ENCODE data around the gene CLDN7.
A peak's percentile ranks its signal among the peaks of the same experiment; 100 is the strongest.

CLDN7 gene

DNA sequence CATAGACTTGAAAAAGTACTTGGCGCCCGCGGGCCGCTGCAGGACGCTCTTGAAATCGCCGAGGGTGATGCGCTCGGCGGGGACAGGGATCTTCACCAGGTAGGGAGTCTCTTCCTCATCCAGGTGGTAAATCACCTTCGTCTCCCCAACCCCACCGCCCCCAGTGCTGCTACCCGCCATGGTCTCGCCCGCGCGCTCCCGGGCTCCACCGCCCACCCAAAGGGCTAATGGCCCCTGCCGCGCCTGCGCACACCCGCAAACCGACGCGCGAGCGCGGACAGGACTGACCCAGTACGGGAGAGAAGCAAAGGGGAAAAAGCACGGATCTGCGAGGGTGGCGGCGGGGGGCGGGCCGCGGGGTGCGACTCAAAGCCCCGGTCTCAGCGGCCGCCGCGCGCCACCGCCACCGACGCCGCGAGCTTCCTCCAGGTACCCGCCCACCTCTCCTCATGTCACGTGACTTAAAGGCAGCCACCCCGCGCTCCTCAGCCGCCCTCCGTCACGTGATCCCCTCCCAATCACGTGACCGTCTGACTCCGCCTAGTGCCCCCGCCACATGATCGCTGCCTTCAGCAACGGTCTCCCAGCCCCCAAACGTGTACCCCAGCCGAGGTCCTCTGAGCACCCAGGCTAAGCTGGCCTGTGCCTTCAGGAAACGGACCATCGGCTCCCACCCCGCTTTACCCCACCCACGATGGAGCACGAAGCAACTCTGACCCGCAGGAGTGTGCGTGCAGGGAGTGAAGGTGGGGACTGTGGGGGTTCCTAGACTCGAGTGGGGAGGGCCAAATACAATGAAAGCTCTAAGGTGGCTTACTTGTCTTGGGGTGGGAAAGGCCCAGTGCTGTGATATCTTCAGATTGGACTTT lies 28.0 kb downstream of the CLDN7 start, which contains the start of gene DVL2:
Gene DVL2 (minus strand): TSS at position 435 of the 869 bp plus-strand sequence. CDS start 255 bp downstream, at position 180.
- TF ChIP-seq POLR2AphosphoS5 (IDR thresholded peaks at IDR 0.05; ENCODE audit: borderline replicate concordance, low read depth, low read length) (peak; percentile 94), FOXP2 (optimal IDR thresholded peaks at IDR 0.05; ENCODE audit: control extremely low read depth, extremely low read length, insufficient read depth) (no peak), EZH2 (IDR thresholded peaks at IDR 0.05) (no peak)
- Histone ChIP-seq H3K36me3 (ENCODE audit: insufficient read depth, low read length) (peaks cover 41% of the 10 kb centered on the region), H3K9ac (ENCODE audit: insufficient read length) (peak within 1 kb of the TSS; percentile 88), H3K27ac (peak within 1 kb of the TSS; percentile 80), H3K9me3 (ENCODE audit: low read depth, low read length) (no peaks in the 10 kb centered on the region), H3K4me3 (peak within 1 kb of the TSS; percentile 80)
- DNase-seq (ENCODE audit: low read depth, low spot score) = no peak

DNA sequence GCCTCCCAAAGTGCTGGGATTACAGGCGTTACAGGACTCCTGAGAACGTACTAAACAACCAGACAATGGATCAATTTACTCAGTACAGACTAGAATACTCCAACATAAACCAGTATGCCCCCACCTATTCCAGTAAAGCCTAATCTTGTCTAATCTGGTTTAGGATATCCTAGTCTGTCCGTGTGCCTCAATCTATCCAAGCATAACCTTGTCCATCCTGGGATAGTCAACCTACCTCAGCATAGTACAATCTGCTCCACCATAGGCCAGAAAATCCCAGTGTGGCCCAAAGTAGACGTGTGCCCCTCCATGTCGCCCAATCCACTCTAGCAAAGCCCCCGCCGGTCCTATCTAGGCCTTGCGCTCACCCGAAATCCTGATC lies 28.6 kb downstream of the CLDN7 start:
- TF ChIP-seq POLR2AphosphoS5 (IDR thresholded peaks at IDR 0.05; ENCODE audit: borderline replicate concordance, low read depth, low read length) = no peak
- no peak for TF ChIP-seq FOXP2 (optimal IDR thresholded peaks at IDR 0.05; ENCODE audit: control extremely low read depth, extremely low read length, insufficient read depth)
- TF ChIP-seq EZH2 (IDR thresholded peaks at IDR 0.05) = no peak
- Histone ChIP-seq H3K27ac (peak overlapping the region; percentile 80), H3K9me3 (ENCODE audit: low read depth, low read length) (no peaks in the 10 kb centered on the region)

DNA sequence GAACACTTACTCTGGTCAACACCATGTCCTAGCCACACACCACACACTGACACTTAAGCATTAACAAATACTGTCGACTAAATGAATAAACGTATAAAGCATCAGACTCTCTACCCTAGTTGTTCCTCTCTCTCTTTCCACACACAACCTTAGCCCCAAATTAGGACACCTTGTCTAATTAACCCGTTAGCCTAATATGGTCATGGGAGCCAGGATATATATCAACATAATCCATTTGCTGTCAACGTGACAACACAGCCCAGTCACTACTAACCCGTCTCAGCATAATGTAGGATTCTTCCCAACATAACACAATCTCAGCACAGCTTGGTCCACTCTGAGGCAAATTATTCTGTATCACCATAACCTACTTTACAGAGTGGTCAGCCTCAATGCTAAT lies 30.2 kb downstream of the CLDN7 start:
- no peak for DNase-seq (ENCODE audit: low read depth, low spot score)
- H3K36me3 ChIP-seq (ENCODE audit: insufficient read depth, low read length) = peaks cover 59% of the 10 kb centered on the region
- no peaks in the 10 kb centered on the region for H3K9me3 ChIP-seq (ENCODE audit: low read depth, low read length)
- H3K4me3 ChIP-seq = peak overlapping the region; percentile 80
- no peak overlapping the region for H3K27ac ChIP-seq
- peak overlapping the region; percentile 62 for H3K9ac ChIP-seq (ENCODE audit: insufficient read length)
- no peak for TF ChIP-seq FOXP2 (optimal IDR thresholded peaks at IDR 0.05; ENCODE audit: control extremely low read depth, extremely low read length, insufficient read depth)
- no peak for TF ChIP-seq EZH2 (IDR thresholded peaks at IDR 0.05)

More for the DNA sequence above, 28.6 kb downstream of the CLDN7 start:
- H3K4me3 ChIP-seq = peak overlapping the region; percentile 80
- peaks cover 48% of the 10 kb centered on the region for H3K36me3 ChIP-seq (ENCODE audit: insufficient read depth, low read length)
- DNase-seq (ENCODE audit: low read depth, low spot score) = no peak
- H3K9ac ChIP-seq (ENCODE audit: insufficient read length) = peak overlapping the region; percentile 88

DNA sequence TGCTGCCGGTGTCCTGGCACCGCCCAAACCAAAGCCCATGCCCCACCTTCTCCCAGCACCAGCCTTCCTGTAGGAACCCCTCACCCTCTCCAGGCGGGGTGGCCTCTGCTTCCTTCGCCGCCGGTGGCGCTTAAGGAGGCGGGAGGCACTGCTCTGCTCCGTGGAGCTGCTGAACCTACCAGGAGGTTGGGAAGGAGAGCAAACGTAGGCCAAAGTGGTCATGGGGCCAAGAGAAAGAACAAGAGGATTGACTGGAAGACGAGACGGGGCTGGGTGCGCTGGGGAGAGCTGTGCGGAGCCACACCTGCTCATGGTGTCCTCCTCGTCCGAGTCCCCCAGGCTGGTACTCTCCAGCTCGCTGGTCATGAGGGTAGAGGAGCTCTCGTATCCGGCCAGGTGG lies 32.8 kb downstream of the CLDN7 start:
- Histone ChIP-seq H3K36me3 (ENCODE audit: insufficient read depth, low read length) (peaks cover 61% of the 10 kb centered on the region), H3K9ac (ENCODE audit: insufficient read length) (no peak overlapping the region)
- TF ChIP-seq FOXP2 (optimal IDR thresholded peaks at IDR 0.05; ENCODE audit: control extremely low read depth, extremely low read length, insufficient read depth) (no peak), POLR2AphosphoS5 (IDR thresholded peaks at IDR 0.05; ENCODE audit: borderline replicate concordance, low read depth, low read length) (no peak), EZH2 (IDR thresholded peaks at IDR 0.05) (no peak)

DNA sequence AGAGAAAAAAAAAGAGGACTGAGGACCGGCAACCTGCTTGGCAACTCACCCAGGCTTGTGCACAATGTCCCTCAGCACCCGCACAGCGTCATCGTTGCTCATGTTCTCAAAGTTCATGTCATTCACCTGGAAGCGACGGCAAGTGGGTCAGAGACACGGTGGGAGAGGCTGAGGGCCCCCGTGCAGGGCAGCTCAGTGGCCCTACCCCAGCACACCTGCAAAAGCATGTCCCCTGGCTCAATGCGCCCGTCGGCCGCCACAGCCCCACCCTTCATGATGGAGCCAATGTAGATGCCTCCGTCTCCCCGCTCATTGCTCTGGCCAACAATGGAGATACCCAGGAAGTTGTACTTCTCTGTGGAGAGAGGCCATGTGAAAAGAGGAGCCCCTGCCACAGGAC lies 33.4 kb downstream of the CLDN7 start:
- TF ChIP-seq FOXP2 (optimal IDR thresholded peaks at IDR 0.05; ENCODE audit: control extremely low read depth, extremely low read length, insufficient read depth) (no peak), EZH2 (IDR thresholded peaks at IDR 0.05) (no peak), POLR2AphosphoS5 (IDR thresholded peaks at IDR 0.05; ENCODE audit: borderline replicate concordance, low read depth, low read length) (no peak)
- no peak overlapping the region for H3K27ac ChIP-seq
- DNase-seq (ENCODE audit: low read depth, low spot score) = no peak
- H3K9me3 ChIP-seq (ENCODE audit: low read depth, low read length) = no peaks in the 10 kb centered on the region
- peaks cover 66% of the 10 kb centered on the region for H3K36me3 ChIP-seq (ENCODE audit: insufficient read depth, low read length)
- H3K9ac ChIP-seq (ENCODE audit: insufficient read length) = no peak overlapping the region
- no peak overlapping the region for H3K4me3 ChIP-seq

More for the DNA sequence above, 32.8 kb downstream of the CLDN7 start:
- no peak overlapping the region for H3K27ac ChIP-seq
- no peaks in the 10 kb centered on the region for H3K9me3 ChIP-seq (ENCODE audit: low read depth, low read length)
- DNase-seq (ENCODE audit: low read depth, low spot score) = no peak
- no peak overlapping the region for H3K4me3 ChIP-seq

DNA sequence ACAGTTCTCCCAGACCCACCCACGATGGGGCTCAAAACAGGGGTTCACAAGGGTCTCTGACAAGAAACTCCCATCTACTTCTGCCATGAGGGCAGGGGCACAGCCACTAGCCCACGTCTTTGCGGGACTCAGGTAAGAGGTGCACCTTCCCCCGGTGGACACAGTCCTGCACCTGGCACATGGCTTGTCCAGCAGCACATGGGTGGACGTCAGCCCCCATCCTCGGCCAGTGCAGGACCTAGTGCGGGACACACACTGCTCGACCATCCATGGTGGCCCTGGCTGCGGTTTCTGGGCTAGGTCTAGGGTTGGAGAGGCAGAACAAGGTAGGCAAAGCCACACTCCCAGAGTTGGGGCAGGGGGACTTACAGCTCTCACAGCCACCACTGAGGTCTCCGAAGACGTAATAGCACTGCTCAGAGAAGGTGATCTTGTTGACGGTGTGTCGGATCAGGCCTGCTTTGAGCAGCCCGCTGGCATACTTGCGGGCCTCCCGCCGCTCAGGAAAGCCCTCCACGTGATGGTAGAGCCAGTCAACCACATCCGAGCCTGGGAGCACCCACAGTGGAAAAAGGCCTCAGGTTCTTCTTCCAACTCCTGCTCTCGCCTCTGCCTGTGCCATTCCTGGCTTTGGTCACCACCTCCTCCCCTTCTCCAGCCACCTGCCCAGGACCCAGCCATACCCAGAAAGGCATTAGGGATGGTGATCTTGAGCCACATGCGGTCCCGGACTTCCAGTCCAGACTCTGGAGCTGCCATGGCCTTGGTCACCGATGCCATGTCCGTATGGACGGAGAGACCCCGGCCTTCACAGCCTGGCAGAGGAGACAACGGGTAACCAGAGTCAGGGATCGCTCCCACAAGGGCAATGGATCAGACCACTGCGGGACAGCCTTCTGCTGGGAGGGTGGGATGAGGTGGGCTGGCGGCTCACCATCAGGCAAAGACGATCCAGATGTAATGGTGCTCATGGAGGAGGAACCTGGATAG lies 35.3 kb downstream of the CLDN7 start:
- Histone ChIP-seq H3K9me3 (ENCODE audit: low read depth, low read length) (no peaks in the 10 kb centered on the region), H3K36me3 (ENCODE audit: insufficient read depth, low read length) (peaks cover 84% of the 10 kb centered on the region), H3K27ac (no peak overlapping the region), H3K4me3 (no peak overlapping the region), H3K9ac (ENCODE audit: insufficient read length) (no peak overlapping the region)
- TF ChIP-seq FOXP2 (optimal IDR thresholded peaks at IDR 0.05; ENCODE audit: control extremely low read depth, extremely low read length, insufficient read depth) (no peak), EZH2 (IDR thresholded peaks at IDR 0.05) (no peak), POLR2AphosphoS5 (IDR thresholded peaks at IDR 0.05; ENCODE audit: borderline replicate concordance, low read depth, low read length) (no peak)
- DNase-seq (ENCODE audit: low read depth, low spot score) = no peak

DNA sequence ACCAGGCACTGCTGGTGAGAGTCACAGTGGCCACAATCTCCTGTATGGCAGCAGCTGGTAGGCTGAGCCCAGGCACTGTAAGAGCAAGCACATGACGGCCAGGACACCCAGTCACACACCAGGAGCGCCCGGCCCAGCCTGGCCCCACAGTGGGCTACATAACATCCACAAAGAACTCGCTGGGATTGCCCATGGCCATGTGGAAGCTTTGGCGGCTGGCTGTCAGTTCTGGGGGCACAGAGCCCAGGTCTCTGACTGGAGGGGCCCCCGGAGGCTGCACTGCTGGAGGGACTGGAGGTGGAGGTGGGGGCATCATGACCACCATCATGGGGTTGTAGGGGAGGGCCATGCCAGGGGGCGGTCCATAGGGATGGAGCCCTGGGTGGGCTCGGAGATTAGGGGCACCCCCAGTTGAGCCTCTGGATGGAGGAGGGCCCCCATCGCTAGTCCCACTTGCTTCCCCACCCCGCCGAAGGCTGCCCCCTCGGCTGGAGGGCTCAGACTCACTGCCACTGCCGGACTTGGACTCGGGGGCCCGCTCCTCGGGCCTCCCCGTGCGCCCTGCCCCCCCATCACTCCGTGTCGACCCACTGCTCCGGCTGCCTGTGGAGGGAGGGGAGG lies 36.5 kb downstream of the CLDN7 start:
- Histone ChIP-seq H3K4me3 (no peak overlapping the region), H3K27ac (peak overlapping the region; percentile 60), H3K9ac (ENCODE audit: insufficient read length) (no peak overlapping the region), H3K9me3 (ENCODE audit: low read depth, low read length) (no peaks in the 10 kb centered on the region), H3K36me3 (ENCODE audit: insufficient read depth, low read length) (peaks cover 95% of the 10 kb centered on the region)
- no peak for TF ChIP-seq FOXP2 (optimal IDR thresholded peaks at IDR 0.05; ENCODE audit: control extremely low read depth, extremely low read length, insufficient read depth)
- DNase-seq (ENCODE audit: low read depth, low spot score) = no peak
